HG03354 (cell line): ENCODE measurements around the gene MRGPRX1.
"Not testable (repeated sequence)": the region's sequence is repeated elsewhere in the genome, so short reads cannot be mapped to it uniquely, and the experiment has no call there.

Source experiments
- ATAC-seq: cut with Tn5 transposase; IDR thresholded peaks from one replicate; pipeline ENCODE4 v1.9.1; 2021; ENCODE audit warnings: mild to moderate bottlenecking; ENCODE audit not compliant: unreplicated experiment, poor library complexity, severe bottlenecking

Gene MRGPRX1

DNA sequence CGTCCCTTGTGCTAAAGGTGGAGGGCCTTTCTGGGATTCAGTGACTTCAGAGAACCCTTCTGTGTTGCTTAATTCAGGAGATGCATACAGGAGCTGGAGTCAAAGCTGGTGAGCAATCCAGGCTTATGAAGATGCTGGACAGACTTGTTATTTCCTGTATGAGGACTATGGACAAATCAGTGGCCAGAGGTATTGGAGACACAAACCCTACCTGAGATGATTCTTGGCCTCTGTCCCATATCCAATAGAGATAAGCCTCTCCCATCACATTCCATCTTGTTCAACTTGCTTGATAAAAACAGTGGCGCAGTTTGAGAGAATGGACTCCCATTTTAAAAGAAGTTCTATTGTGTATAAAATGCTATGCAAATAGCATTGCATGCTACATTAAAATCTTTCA, at the start of gene MRGPRX1:
MRGPRX1 (minus strand) TSS at position 101 of the 400 bp plus-strand sequence. CDS start 4,630 bp downstream, outside the sequence.
- no peak for ATAC-seq

DNA sequence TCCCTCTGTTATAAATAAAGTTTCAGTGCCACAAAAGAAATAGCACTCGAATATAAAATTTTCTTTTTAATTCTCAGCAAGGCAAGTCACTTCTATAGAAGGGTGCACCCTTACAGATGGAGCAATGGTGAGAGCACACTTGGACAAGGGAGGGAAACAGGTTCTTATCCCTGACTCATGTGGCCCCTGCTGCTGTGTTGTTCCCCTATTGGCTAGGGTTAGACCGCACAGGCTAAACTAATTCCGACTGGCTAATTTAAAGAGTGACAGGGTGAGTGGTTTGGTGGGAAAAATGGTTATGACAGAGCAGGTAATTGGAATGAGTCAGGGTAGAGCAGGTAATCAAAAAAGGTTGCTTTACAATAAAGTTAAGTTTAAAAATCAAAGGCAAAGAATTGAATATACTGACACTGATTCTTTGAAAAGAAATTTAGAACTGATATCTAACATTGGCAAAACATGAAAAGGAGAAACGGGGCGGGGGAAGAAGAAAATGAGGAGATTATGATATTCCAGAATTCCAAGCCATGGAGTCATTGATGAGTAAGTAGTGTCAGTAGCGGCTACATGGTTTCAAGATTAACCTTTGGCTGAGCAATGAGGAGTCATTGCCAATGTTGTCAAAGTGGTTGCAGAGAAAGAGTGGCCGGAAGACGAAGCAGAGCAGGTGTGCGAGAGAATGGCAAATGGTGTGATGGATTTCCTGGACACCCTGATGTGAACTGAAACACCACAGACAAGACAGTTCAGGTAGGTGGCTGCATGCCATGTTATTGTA, 48.4 kb upstream of the MRGPRX1 start:
- no peak for ATAC-seq

DNA sequence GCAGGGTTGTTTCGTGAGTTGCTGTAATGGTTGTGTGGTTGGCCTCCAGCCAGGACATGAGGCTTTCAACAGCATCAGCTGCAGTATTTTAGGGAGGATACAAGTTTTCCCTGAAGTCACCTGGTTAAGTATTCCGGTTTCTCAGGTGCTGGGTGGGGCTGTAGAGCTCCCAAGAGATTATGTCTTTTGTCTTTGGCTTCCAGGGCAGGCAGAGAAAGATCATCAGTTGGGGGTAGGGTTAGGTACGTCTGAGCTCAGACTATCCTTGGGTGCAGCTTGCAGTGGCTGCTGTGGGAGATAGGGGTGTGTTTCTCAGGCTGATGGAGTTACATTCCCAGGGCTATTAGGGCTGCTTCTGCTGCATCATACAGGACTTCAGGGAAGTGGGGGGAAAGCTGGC, 47.5 kb upstream of the MRGPRX1 start:
- ATAC-seq = no peak

DNA sequence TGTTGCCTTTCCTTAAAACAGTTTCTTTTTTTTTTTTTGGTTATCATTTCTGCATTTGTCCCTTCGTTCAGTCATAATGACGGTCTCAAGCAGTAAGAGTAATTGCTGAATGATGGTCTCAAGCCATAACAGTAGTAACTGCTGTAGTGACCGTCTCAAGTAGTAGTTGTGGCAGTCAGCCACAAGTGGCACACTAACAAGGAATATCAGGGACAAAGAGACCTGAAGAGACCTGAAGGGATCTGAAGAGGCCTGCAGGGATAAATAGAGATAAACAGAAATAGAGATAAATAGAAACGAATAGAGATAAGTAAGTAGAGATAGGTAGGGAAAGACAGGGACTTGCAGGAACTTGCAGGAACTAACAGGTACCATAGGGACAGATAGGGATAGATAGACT, 42.7 kb upstream of the MRGPRX1 start:
- ATAC-seq = no peak

DNA sequence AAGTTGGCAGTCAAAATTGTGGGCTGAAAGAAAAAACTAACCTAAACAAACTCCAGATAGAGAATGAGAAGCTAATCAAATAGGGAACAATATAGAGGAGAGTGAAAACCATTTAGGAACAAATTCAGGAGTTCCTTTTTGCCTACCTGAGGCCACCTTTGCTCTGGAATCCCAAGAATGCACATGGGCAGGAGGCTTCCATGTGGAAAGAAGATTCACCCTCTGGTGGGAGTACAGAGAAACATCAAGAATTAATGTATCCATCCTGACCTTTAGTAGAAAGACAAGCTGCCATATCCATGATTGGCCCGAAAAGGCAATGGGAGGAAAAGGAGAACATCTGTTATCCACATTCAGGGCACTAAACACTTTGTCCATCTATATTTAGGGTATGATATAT, 35.0 kb upstream of the MRGPRX1 start:
- no peak for ATAC-seq

DNA sequence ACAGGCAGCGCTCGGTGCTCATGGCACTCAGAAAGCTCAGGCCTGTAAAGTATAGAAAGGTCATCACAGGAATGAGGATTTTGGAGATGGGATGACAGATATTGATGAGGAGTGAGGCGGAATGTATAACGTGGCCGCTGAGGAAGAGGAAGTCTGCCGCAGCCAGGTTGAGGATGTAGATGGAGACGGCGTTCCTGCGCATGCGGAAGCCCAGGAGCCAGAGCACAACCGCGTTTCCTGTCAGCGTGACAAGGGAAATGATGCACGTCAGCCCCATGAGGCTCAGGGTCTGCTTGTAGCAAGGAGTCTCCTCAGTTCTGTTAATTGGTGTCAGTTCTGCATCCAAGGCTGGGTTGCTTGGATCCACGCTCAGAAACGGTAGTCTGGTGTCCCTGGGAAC, 33.1 kb upstream of the MRGPRX1 start:
- ATAC-seq = no peak

DNA sequence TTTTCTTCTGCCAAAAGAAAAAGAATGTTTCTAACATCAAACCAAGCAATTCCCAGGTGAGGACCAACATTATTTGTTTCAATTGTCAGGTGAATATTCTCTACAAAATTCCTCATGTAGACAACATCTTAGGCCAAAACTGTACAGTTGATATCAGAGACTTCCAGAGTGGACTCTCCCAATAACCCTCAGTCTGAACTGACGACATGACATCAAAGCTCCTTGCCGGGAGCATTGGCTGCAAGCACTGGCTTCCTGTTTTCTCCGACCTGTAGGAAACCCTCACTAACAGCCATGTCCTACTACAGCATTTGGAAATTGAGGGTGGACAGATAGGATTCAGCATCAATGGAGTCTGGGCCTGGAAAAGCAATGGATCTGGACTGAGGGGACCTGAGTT, 30.5 kb upstream of the MRGPRX1 start:
- no peak for ATAC-seq

DNA sequence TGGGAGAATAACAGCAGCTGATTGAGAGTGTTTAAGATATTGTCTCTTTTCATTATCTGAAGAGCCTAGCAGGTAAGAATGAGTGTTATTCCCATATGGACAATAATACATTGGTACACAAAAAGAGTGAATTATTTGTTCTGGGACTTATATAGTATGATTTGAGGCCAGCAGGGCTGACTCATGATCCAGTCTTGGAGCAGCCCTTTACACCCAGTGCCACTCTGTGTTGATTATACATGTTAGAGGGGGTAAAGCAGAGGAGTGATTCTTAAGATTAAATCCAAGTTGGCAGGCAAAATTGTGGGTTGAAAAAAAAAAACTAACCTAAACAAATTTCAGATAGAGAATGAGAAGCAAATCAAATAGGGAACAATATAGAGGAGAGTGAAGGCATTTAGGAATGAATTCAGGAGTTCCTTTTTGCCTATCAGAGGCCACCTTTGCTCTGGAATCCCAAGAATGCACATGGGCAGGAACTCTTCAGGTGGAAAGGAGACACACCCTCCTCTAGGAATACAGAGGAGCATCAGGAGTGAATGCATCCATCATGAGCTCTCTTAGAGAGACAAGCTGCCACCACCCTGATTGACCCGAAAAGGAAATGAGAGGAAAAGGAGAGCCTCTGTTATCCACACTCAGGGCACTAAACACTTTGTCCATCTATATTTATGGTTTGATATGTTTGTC, 19.2 kb upstream of the MRGPRX1 start:
- ATAC-seq = no peak

DNA sequence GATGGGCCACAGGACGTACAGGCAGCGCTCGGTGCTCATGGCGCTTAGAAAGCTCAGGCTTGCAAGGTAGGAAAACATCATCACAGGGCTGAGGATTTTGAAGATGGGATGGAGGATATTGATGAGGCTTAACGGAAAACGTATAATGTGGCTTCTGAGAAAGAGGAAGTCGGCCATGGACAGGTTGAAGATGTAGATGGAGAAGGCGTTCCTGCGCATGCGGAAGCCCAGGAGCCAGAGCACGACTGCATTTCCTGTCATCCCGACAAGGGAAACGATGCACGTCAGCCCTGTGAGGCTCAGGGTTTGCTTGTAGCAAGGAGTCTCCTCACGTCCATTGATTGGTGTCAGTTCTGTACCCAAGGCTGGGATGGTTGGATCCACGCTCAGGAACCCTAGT, 17.4 kb upstream of the MRGPRX1 start:
- no peak for ATAC-seq

DNA sequence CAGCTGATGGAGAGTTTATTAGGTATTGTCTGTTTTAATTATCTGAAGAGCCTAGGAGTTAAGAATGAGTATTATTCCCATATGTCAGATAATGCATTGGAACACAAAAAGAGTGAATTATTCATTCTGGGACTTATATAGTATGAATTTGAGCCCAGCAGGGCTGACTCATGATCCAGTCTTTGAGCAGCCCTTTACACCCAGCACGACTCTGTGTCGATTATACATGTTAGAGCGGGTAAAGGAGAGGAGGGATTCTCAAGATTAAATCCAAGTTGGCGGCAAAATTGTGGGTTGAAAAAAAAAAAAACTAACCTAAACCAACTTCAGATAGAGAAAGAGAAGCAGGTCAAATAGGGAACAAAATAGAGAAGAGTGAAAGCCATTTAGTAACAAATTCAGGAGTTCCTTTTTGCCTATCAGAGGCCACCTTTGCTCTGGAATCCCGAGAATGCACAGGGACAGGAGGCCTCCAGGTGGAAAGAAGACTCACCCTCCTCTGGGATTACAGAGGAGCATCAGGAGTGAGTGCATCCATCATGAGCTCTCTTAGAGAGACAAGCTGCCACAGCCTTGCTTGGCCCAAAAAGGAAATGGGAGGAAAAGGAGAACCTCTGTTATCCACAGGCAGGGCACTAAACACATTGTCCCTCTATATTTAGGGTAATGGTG, 3.1 kb downstream of the MRGPRX1 start:
- ATAC-seq = no peak

DNA sequence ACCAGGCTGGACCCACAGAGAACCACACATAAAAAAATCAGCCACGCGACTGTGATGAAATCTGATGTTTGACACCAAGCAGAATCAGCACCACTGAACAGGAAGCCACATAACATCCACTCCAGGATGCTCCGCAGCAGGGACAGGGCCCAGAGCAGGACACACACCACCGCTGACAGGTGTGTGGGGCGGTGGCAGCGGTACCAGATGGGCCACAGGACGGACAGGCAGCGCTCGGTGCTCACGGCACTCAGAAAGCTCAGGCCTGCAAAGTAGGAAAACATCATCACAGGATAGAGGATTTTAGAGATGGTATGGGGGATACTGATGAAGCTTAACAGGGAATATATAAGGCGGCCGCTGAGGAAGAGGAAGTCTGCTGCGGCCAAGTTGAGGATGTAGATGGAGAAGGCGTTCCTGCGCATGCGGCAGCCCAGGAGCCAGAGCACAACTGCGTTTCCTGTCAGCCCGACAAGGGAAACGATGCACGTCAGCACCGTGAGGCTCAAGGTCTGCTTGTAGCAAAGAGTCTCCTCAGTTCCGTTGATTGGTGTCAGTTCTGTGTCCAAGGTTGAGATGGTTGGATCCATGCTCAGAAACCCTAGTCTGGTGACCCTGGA, 4.9 kb downstream of the MRGPRX1 start:
- ATAC-seq = no peak

DNA sequence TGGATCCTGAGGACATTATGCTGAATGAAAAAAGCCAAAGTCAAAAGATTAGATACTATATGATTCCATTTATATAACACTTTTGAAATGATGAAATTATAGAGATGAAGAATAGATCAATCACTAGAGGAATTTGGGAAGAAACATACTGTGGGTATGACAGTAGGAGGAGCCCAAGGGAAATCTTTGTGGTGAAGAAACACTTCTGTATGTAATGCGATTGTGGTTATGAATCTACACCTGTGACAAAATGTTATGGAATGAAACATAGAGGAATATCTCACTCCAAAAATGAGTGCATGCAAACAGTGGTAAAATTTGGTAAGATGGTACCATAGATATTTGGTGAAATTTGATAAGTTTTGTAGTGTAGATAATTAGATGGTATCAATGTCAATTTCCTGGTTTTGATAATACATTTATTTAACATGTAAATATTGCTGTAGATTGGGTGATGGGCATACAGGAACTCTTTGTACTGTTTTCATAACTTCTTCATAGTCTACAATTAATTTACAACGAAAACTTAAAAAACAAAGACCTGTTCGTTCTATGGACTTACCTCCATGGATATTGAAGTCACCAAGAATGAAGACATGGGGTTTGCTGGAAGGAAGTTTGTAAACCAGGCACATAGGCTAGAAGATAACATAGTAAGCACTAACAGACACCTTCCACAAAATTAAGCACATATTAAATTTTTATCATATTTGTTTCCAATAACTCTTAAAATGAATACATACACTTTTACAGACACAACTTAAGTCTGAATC, 11.5 kb downstream of the MRGPRX1 start:
- ATAC-seq = no peak

DNA sequence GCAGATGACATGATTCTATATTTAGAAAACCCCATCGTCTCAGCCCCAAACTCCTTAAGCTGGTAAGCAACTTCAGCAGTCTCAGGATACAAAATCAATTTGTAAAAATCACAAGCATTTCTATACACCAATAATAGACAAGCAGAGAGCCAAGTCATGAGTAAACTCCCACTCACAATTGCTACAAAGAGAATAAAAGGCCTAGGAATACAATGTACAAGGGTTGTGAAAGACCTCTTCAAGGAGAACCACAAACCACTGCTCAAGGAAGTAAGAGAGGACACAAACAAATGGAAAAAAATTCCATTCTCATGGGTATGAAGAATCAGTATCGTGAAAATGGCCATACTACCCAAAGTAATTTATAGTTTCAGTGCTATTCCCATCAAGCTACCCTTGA, 13.8 kb downstream of the MRGPRX1 start:
- ATAC-seq = not testable (repeated sequence)

DNA sequence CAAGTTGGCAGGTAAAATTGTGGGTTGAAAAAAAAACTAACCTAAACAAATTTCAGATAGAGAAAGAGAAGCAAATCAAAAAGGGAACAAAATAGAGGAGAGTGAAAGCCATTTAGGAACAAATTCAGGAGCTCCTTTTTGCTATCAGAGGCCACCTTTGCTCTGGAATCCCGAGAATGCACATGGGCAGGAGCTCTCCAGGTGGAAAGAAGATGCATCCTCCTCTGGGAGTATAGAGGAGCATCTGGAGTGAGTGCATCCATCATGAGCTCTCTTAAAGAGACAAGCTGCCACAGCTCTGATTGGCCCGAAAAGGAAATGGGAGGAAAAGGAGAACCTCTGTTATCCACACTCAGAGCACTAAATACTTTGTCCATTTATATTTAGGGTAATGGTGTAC, 26.3 kb downstream of the MRGPRX1 start:
- ATAC-seq = no peak

DNA sequence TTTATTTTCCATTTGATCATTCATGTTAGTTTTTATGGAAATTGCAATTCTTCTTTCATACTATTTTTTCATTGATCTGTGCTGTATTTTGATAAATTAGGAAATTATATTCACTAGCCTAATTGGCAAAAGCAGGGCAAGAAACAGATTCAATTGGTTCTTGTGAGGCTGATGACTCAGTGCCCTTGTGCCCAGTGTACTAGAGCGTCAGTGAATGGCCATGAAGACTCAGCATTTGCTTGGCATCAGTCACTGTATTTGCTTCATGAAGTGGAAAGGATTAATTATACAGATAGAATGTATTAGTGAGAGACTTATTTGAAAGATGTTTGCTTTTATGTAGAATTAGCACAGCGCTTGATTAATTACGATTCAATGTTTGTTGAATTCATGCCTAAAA, 31.8 kb downstream of the MRGPRX1 start:
- ATAC-seq = no peak

DNA sequence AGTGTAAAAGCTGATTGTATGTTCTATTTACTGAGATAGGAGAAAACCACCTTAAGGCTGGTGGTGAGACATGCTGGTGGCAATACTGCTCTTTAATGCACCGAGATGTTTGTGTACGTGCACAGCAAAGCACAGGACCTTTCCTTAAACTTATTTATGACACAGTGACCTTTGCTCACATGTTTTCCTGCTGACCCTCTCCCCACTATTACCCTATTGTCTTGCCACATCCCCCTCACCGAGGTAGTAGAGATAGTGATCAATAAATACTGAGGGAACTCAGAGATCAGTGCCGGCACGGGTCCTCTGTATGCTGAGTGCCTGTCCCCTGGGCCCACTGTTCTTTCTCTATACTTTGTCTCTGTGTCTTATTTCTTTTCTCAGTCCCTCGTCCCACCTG, 38.6 kb downstream of the MRGPRX1 start:
- not testable (repeated sequence) for ATAC-seq

DNA sequence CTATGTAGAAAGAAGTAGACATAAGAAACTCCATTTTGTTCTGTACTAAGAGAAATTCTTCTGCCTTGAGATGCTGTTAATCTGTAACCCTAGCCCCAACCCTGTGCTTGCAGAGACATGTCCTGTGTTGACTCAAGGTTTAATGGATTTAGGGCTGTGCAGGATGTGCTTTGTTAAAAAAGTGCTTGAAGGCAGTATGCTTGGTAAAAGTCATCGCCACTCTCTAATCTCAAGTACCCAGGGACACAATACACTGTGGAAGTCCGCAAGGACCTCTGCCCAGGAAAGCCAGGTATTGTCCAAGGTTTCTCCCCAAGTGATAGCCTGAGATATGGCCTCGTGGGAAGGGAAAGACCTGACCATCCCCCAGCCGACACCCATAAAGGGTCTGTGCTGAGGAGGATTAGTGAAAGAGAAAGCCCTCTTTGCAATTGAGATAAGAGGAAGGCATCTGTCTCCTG, 39.0 kb downstream of the MRGPRX1 start:
- ATAC-seq = not testable (repeated sequence)

DNA sequence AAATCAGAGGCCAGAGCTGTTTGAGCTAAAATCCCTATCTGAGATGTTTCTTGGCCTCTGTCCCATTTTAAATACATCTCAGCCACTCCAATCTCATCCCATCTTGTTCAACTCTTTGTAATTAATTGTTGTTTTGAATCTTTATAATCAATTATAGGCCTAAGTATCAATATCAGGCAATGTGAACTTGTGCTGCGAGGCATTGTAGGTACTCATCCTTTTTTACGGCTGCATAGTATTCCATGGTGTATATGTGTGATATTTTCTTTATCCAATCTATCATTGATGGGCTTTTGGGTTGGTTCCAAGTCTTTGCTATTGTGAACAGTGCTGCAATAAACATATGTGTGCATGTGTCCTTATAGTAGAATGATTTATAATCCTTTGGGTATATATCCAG, 47.5 kb downstream of the MRGPRX1 start:
- ATAC-seq = not testable (repeated sequence)

DNA sequence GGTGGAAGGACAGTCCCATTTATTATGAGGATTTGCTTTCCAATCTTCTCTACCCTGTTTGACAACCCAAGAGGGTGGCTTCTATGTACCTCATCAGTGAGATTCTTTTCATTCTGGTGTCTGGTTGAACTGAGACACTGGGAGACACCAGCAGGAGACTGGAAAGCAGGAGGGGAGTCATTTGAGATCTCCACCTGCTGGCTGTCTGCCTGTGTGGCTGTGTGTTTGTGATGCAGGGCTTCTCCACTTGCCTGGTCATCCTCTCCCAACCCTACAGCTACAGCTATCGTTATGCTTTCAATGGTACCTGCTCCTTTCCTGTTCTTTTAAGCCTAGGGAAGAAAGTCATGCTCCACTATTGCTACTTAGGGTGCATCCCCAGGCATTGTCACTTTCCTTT, 48.6 kb downstream of the MRGPRX1 start:
- ATAC-seq = no peak
